HG03571 (cell line): Measurements from ENCODE around the gene HSPB7.
"Not testable (repeated sequence)": the region's sequence is repeated elsewhere in the genome, so short reads cannot be mapped to it uniquely, and the experiment has no call there.

Experiments used
- ATAC-seq: cut with Tn5 transposase; IDR thresholded peaks from one replicate; pipeline ENCODE4 v1.9.1; 2021; ENCODE audit not compliant: unreplicated experiment

The HSPB7 gene

GRCh38 chr1:16023050-16023653 lies 5.3 kb upstream of the HSPB7 start:
- no peak for ATAC-seq

GRCh38 chr1:16022393-16022792 lies 4.5 kb upstream of the HSPB7 start:
- ATAC-seq = no peak

- no peak for ATAC-seq
These were observed 3.8 kb upstream of the HSPB7 start, which contains the start of gene CLCNKA for GRCh38 chr1:16021681-16022080. Gene CLCNKA, plus strand, starts transcription at chr1:16022036. Its CDS starts 584 bp downstream, at chr1:16022620.

- not testable (repeated sequence) for ATAC-seq
These were observed 3.0 kb upstream of the HSPB7 start for GRCh38 chr1:16020878-16021277.

- ATAC-seq = no peak
These were observed 2.5 kb upstream of the HSPB7 start for GRCh38 chr1:16020325-16020724.

- no peak for ATAC-seq
These were observed 1.9 kb upstream of the HSPB7 start for GRCh38 chr1:16019644-16020277.

GRCh38 chr1:16018749-16019643 lies 1.2 kb upstream of the HSPB7 start:
- ATAC-seq = no peak

GRCh38 chr1:16018308-16018707 lies 465 bp upstream of the HSPB7 start:
- ATAC-seq = no peak

- ATAC-seq = no peak
These were observed 775 bp downstream of the HSPB7 start for GRCh38 chr1:16017076-16017460.

- no peak for ATAC-seq
These were observed 1.6 kb downstream of the HSPB7 start for GRCh38 chr1:16015960-16016901.

GRCh38 chr1:16015491-16015890 lies 2.4 kb downstream of the HSPB7 start:
- ATAC-seq = no peak

- no peak for ATAC-seq
These were observed 3.0 kb downstream of the HSPB7 start for GRCh38 chr1:16014509-16015482.

- no peak for ATAC-seq
These were observed 4.0 kb downstream of the HSPB7 start for GRCh38 chr1:16013908-16014258.

- ATAC-seq = no peak
These were observed 4.5 kb downstream of the HSPB7 start for GRCh38 chr1:16013220-16013907.

GRCh38 chr1:16012590-16013219 lies 5.1 kb downstream of the HSPB7 start:
- no peak for ATAC-seq

GRCh38 chr1:16011936-16012589 lies 5.8 kb downstream of the HSPB7 start:
- ATAC-seq = no peak

- ATAC-seq = no peak
These were observed 7.0 kb downstream of the HSPB7 start for GRCh38 chr1:16010837-16011236.

- no peak for ATAC-seq
These were observed 8.2 kb downstream of the HSPB7 start for GRCh38 chr1:16009678-16010077.
